Activated naive CD8-positive, alpha-beta T cell (primary cell): Measurements from ENCODE around the gene PECR.
A peak's percentile ranks its signal among the peaks of the same experiment; 100 is the strongest.
"Not testable (repeated sequence)": the region's sequence is repeated elsewhere in the genome, so short reads cannot be mapped to it uniquely, and the experiment has no call there.

Experiments
- H3K27ac Mint-ChIP-seq: one replicate; pipeline ENCODE4 v1.8.0; 2021; ENCODE audit warnings: mixed read lengths
- H3K27me3 Mint-ChIP-seq: one replicate; pipeline ENCODE4 v1.8.0; 2021; ENCODE audit warnings: mixed read lengths
- H3K36me3 Mint-ChIP-seq: one replicate; pipeline ENCODE4 v1.8.0; 2021; ENCODE audit warnings: mixed read lengths
- H3K4me1 Mint-ChIP-seq: one replicate; pipeline ENCODE4 v1.8.0; 2021; ENCODE audit warnings: low read depth, mixed read lengths
- H3K4me3 Mint-ChIP-seq: one replicate; pipeline ENCODE4 v1.8.0; 2021; ENCODE audit warnings: mild to moderate bottlenecking, mixed read lengths
- H3K9me3 Mint-ChIP-seq: one replicate; pipeline ENCODE4 v1.8.0; 2021; ENCODE audit warnings: low read depth, mixed read lengths

PECR gene

GRCh38 chr2:215998636-215999035 lies 83.0 kb downstream of the PECR start:
- no peak overlapping the region for H3K27ac Mint-ChIP-seq
- H3K36me3 Mint-ChIP-seq: peaks cover 18% of the 10 kb centered on the region
- peaks cover 15% of the 10 kb centered on the region for H3K4me1 Mint-ChIP-seq
- H3K4me3 Mint-ChIP-seq: no peak overlapping the region
- H3K9me3 Mint-ChIP-seq: no peaks in the 10 kb centered on the region
- H3K27me3 Mint-ChIP-seq: no peaks in the 10 kb centered on the region

- Mint-ChIP-seq H3K27ac (peak overlapping the region; percentile 14), H3K9me3 (no peaks in the 10 kb centered on the region), H3K4me3 (no peak overlapping the region), H3K4me1 (peaks cover 8% of the 10 kb centered on the region), H3K36me3 (peaks cover 30% of the 10 kb centered on the region), H3K27me3 (no peaks in the 10 kb centered on the region)
Measured at GRCh38 chr2:215997219-215997618, 84.4 kb downstream of the PECR start.

- H3K27me3 Mint-ChIP-seq: no peaks in the 10 kb centered on the region
- peaks cover 11% of the 10 kb centered on the region for H3K9me3 Mint-ChIP-seq
- peaks cover 8% of the 10 kb centered on the region for H3K4me1 Mint-ChIP-seq
- no peak overlapping the region for H3K27ac Mint-ChIP-seq
- peaks cover 50% of the 10 kb centered on the region for H3K36me3 Mint-ChIP-seq
- H3K4me3 Mint-ChIP-seq: no peak overlapping the region
Measured at GRCh38 chr2:215994911-215995310, 86.7 kb downstream of the PECR start.

- peaks cover 61% of the 10 kb centered on the region for H3K36me3 Mint-ChIP-seq
- H3K27me3 Mint-ChIP-seq, H3K4me1 Mint-ChIP-seq, H3K27ac Mint-ChIP-seq, H3K4me3 Mint-ChIP-seq: not testable (repeated sequence)
- peaks cover 20% of the 10 kb centered on the region for H3K9me3 Mint-ChIP-seq
Measured at GRCh38 chr2:215988556-215989207, 92.9 kb downstream of the PECR start.
